ENCODE data around the gene SCNN1B.

DNA sequence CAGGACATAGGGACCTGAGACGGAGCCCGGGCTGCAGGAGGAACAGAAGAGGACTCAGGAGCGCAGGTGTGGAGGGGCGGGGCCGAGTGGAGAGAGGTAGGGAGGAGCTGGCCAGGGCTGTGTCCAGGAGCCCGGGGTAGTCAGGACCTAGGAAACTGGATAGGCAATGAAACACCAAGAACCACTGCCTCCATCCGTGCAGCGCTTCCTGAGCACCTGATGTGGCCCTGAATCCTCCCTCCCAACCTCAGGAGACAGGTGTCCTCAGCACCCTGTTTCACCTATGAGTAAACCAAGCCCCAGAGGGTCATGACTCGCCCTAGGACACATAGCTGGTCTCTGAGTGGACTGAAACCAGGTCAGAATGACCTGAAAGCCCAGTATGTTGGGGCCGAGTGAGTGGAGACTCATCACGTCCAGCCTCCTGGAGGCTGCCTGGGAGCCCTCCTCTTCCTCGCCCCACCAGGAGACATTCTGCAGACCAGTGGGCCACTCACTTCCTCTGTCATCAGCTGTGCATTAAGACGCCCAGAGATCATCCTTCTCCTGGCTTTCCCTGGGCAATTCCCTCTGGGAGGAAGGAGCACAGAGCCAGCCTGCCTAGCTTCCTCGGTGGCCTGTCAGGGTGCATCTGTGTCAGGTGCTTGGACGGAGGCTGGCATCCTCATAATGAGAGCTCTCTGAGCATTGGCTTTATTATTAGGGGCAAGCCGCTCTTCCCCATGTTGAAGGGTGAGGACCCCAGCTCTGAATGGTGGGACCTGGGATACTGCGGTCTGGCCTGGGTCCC lies 72.8 kb downstream of the SCNN1B start:
- TF ChIP-seq, protein P1, sequence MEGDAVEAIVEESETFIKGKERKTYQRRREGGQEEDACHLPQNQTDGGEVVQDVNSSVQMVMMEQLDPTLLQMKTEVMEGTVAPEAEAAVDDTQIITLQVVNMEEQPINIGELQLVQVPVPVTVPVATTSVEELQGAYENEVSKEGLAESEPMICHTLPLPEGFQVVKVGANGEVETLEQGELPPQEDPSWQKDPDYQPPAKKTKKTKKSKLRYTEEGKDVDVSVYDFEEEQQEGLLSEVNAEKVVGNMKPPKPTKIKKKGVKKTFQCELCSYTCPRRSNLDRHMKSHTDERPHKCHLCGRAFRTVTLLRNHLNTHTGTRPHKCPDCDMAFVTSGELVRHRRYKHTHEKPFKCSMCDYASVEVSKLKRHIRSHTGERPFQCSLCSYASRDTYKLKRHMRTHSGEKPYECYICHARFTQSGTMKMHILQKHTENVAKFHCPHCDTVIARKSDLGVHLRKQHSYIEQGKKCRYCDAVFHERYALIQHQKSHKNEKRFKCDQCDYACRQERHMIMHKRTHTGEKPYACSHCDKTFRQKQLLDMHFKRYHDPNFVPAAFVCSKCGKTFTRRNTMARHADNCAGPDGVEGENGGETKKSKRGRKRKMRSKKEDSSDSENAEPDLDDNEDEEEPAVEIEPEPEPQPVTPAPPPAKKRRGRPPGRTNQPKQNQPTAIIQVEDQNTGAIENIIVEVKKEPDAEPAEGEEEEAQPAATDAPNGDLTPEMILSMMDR (conservative IDR thresholded peaks at IDR 0.05 in 1 of 2, IDR thresholded peaks at IDR 0.05 in 1 of 2; ENCODE audit: extremely low read depth in 1 of 2, insufficient read depth in 1 of 2, low read depth in 1 of 2, low read length in 2 of 2), result no peak
- TF ChIP-seq EZH2 (IDR thresholded peaks at IDR 0.05; ENCODE audit: borderline replicate concordance, low read length), result no peak
